PC-3 (cell line): ENCODE results near the gene ONECUT3. TPM values are rescaled to one million over a fixed set of nuclear protein-coding genes. Genes with fewer than 3 reads are reported as not detected.

Experiments used
- ATAC-seq: fragments of 200-7000 bp; cut with Tn5 transposase; 2 replicates; pipeline ENCODE4 v1.9.1; 2020; ENCODE audit warnings: mild to moderate bottlenecking, moderate library complexity
- BruUV-seq: library from RNA; stranded (reverse); fragments of 400-500 nt; replicated peaks from 2 replicates; lab custom pipeline; 2021; lab: Mats Ljungman, UMichigan
- CTCF ChIA-PET: fragments of 300-600 bp; sonication (Branson Sonifier 250); formaldehyde crosslinking; loops from one replicate; lab custom pipeline; 2022; ENCODE audit warnings: antibody characterized with exemption; lab: Charles Lee
- POLR2A ChIA-PET: fragments of 300-600 bp; sonication (Branson Sonifier 250); formaldehyde crosslinking; loops from one replicate; lab custom pipeline; 2022; ENCODE audit warnings: antibody characterized with exemption; ENCODE audit not compliant: unreplicated experiment; lab: Charles Lee
- DNase-seq: peaks from one replicate; pipeline ENCODE4 v3.0.0-alpha.2; 2015
- H2AFZ ChIP-seq: fragments of 300-600 bp; sonication (generic); 2 replicates; pipeline ENCODE4 v1.6.0; 2016; ENCODE audit warnings: antibody characterized with exemption, low read length
- H3F3A ChIP-seq: fragments of 300-600 bp; sonication (generic); one replicate; pipeline ENCODE4 v1.6.0; 2017; ENCODE audit warnings: antibody characterized with exemption, low read length, control low read depth, mild to moderate bottlenecking; ENCODE audit not compliant: unreplicated experiment
- H3K27ac ChIP-seq: fragments of 300-600 bp; sonication (generic); 2 replicates; pipeline ENCODE4 v1.5.1; 2016; ENCODE audit warnings: mild to moderate bottlenecking, low read length
- H3K27me3 ChIP-seq: fragments of 300-600 bp; sonication (generic); 2 replicates; pipeline ENCODE4 v1.6.1; 2016; ENCODE audit warnings: low read length, mixed read lengths
- H3K36me3 ChIP-seq: fragments of 300-600 bp; sonication (generic); 2 replicates; pipeline ENCODE4 v1.6.1; 2016; ENCODE audit warnings: low read depth, mixed run types, low read length, mixed read lengths
- H3K4me1 ChIP-seq: fragments of 300-600 bp; sonication (generic); 2 replicates; pipeline ENCODE4 v1.5.1; 2016; ENCODE audit warnings: low read length; ENCODE audit not compliant: insufficient read depth
- H3K4me2 ChIP-seq: fragments of 300-600 bp; sonication (generic); 2 replicates; pipeline ENCODE4 v1.6.0; 2016; ENCODE audit warnings: low read length
- H3K4me3 ChIP-seq: fragments of 300-600 bp; sonication (generic); 2 replicates; pipeline ENCODE4 v1.5.1; 2016; ENCODE audit warnings: mild to moderate bottlenecking, low read length, mixed read lengths
- H3K79me2 ChIP-seq: fragments of 300-600 bp; sonication (generic); 2 replicates; pipeline ENCODE4 v1.6.1; 2017; ENCODE audit warnings: low read length, mixed read lengths
- H3K9ac ChIP-seq: fragments of 300-600 bp; sonication (generic); 2 replicates; pipeline ENCODE4 v1.6.0; 2016; ENCODE audit warnings: mild to moderate bottlenecking, low read length
- H3K9me2 ChIP-seq: fragments of 300-600 bp; sonication (generic); replicated peaks from 2 replicates; pipeline ENCODE4 v1.6.1; 2016; ENCODE audit warnings: mixed run types, low read length, mixed read lengths
- H3K9me3 ChIP-seq: fragments of 300-600 bp; sonication (generic); 2 replicates; pipeline ENCODE4 v1.6.1; 2016; ENCODE audit warnings: low read length, mixed read lengths
- H4K20me1 ChIP-seq: fragments of 300-600 bp; sonication (generic); 2 replicates; pipeline ENCODE4 v1.6.1; 2016; ENCODE audit warnings: low read length, mixed read lengths
- CTCF ChIP-seq: fragments of 300-600 bp; sonication (generic); conservative IDR thresholded peaks from 2 replicates; pipeline ENCODE4 v1.5.1; 2017; ENCODE audit warnings: antibody characterized with exemption, low read depth, mild to moderate bottlenecking, low read length
- EZH2 ChIP-seq: fragments of 300-600 bp; sonication (generic); IDR thresholded peaks from one replicate; pipeline ENCODE4 v1.6.1; 2017; ENCODE audit warnings: antibody characterized with exemption, mild to moderate bottlenecking, low read length; ENCODE audit not compliant: unreplicated experiment
- EZH2phosphoT487 ChIP-seq: fragments of 300-600 bp; sonication (generic); IDR thresholded peaks from 2 replicates; pipeline ENCODE4 v1.6.1; 2018; ENCODE audit warnings: mild to moderate bottlenecking, antibody characterized with exemption, low read length, borderline replicate concordance
- intact Hi-C: fragments of 100-400 bp; cut with micrococcal nuclease; formaldehyde crosslinking; loops from 2 replicates; pipeline ENCODE4 v1.9.0; 2023
- total RNA-seq: library from RNA; depleted of rRNA; stranded (reverse); fragments of >200 nt; gene quantifications from 2 replicates; pipeline ENCODE4 v1.2.3, GENCODE V29; 2014

ONECUT3 gene
- total RNA-seq, 1 experiment from 2014 or later, result 1.4 TPM

GRCh38 chr19:1807695-1808394 is 54.5 kb downstream of the ONECUT3 start:
- BruUV-seq, result no TSS peak
- TF ChIP-seq EZH2 (no peak), EZH2phosphoT487 (no peak), CTCF (no peak)
- ATAC-seq, result no peak
- no peak overlapping the region for H3K4me3 ChIP-seq
- ChIA-PET POLR2A (no interaction called here), CTCF (no interaction called here)
- H3K79me2 ChIP-seq, result no peaks in the 10 kb centered on the region
- no peak for DNase-seq
- no peak overlapping the region for H2AFZ ChIP-seq
- H3K9me2 ChIP-seq, result no peaks in the 10 kb centered on the region
- no peaks in the 10 kb centered on the region for H3K9me3 ChIP-seq
- H3K9ac ChIP-seq, result no peak overlapping the region
- no peaks in the 10 kb centered on the region for H3K36me3 ChIP-seq
- no peaks in the 10 kb centered on the region for H3K27me3 ChIP-seq
- no peaks in the 10 kb centered on the region for H4K20me1 ChIP-seq
- H3K27ac ChIP-seq, result no peak overlapping the region
- peaks cover 11% of the 10 kb centered on the region for H3K4me1 ChIP-seq
- no peak overlapping the region for H3K4me2 ChIP-seq
- H3F3A ChIP-seq, result no peaks in the 10 kb centered on the region
- intact Hi-C loops, result no loop called here

GRCh38 chr19:1808395-1808731 is 55.1 kb downstream of the ONECUT3 start:
- H3K4me2 ChIP-seq, result no peak overlapping the region
- intact Hi-C loops, result no loop called here
- H3K9me2 ChIP-seq, result no peaks in the 10 kb centered on the region
- ATAC-seq (no peak), DNase-seq (no peak)
- peaks cover 15% of the 10 kb centered on the region for H3K4me1 ChIP-seq
- H3K36me3 ChIP-seq, result no peaks in the 10 kb centered on the region
- TF ChIP-seq EZH2phosphoT487, result no peak
- no peak for TF ChIP-seq CTCF
- TF ChIP-seq EZH2, result no peak
- no peaks in the 10 kb centered on the region for H3K27me3 ChIP-seq
- no peaks in the 10 kb centered on the region for H4K20me1 ChIP-seq
- H3K4me3 ChIP-seq, result no peak overlapping the region
- H3K27ac ChIP-seq, result no peak overlapping the region
- H3K9ac ChIP-seq, result no peak overlapping the region
- no peaks in the 10 kb centered on the region for H3K79me2 ChIP-seq
- no peak overlapping the region for H2AFZ ChIP-seq
- H3K9me3 ChIP-seq, result no peaks in the 10 kb centered on the region
- ChIA-PET POLR2A (no interaction called here), CTCF (no interaction called here)
- no TSS peak for BruUV-seq
- H3F3A ChIP-seq, result no peaks in the 10 kb centered on the region

GRCh38 chr19:1809678-1810077 is 56.4 kb downstream of the ONECUT3 start:
- H3K9ac ChIP-seq, result no peak overlapping the region
- H3K79me2 ChIP-seq, result no peaks in the 10 kb centered on the region
- no TSS peak for BruUV-seq
- peaks cover 15% of the 10 kb centered on the region for H3K4me1 ChIP-seq
- no peaks in the 10 kb centered on the region for H3K9me2 ChIP-seq
- no peak for ATAC-seq
- no peak for DNase-seq
- no peaks in the 10 kb centered on the region for H3F3A ChIP-seq
- no peaks in the 10 kb centered on the region for H3K9me3 ChIP-seq
- no peak overlapping the region for H2AFZ ChIP-seq
- CTCF ChIA-PET, result no interaction called here
- H3K27ac ChIP-seq, result no peak overlapping the region
- H4K20me1 ChIP-seq, result no peaks in the 10 kb centered on the region
- POLR2A ChIA-PET, result no interaction called here
- no peak overlapping the region for H3K4me2 ChIP-seq
- no peak for TF ChIP-seq EZH2phosphoT487
- no peak for TF ChIP-seq CTCF
- no peak for TF ChIP-seq EZH2
- intact Hi-C loops, result no loop called here
- no peaks in the 10 kb centered on the region for H3K36me3 ChIP-seq
- H3K27me3 ChIP-seq, result no peaks in the 10 kb centered on the region
- no peak overlapping the region for H3K4me3 ChIP-seq
